Panc1 (cell line): ENCODE measurements around the gene HOXA13. TPM values are rescaled to one million over a fixed set of nuclear protein-coding genes. Genes with fewer than 3 reads are reported as not detected.

Experiments used
- ATAC-seq: fragments of 200-7000 bp; cut with Tn5 transposase; 2 replicates; pipeline ENCODE4 v1.9.1; 2020; ENCODE audit warnings: mild to moderate bottlenecking, moderate library complexity
- BruUV-seq: library from RNA; stranded (reverse); fragments of 400-500 nt; replicated peaks from 2 replicates; lab custom pipeline; 2021; lab: Mats Ljungman, UMichigan
- CTCF ChIA-PET: fragments of 300-600 bp; sonication (Branson Sonifier 250); formaldehyde crosslinking; loops from one replicate; lab custom pipeline; 2022; ENCODE audit warnings: antibody characterized with exemption; lab: Charles Lee
- POLR2A ChIA-PET: fragments of 300-600 bp; sonication (Branson Sonifier 250); formaldehyde crosslinking; loops from one replicate; lab custom pipeline; 2022; ENCODE audit warnings: antibody characterized with exemption; lab: Charles Lee
- DNase-seq: peaks from one replicate; pipeline ENCODE4 v3.0.0-alpha.2; 2010; ENCODE audit warnings: low read depth, low spot score
- H3K27ac ChIP-seq: 2 replicates; pipeline ENCODE4 v1.5.1; 2011; ENCODE audit warnings: mild to moderate bottlenecking, low read length, inconsistent platforms
- H3K27me3 ChIP-seq: fragments of 200-500 bp; sonication (Bioruptor generic); 2 replicates; pipeline ENCODE4 v1.6.0; 2014; ENCODE audit warnings: low read length, inconsistent platforms; ENCODE audit not compliant: control insufficient read depth, insufficient read depth
- H3K36me3 ChIP-seq: fragments of 200-500 bp; sonication (Bioruptor generic); 2 replicates; pipeline ENCODE4 v1.5.1; 2014; ENCODE audit warnings: inconsistent platforms, mild to moderate bottlenecking, low read length, moderate library complexity; ENCODE audit not compliant: control insufficient read depth, insufficient read depth
- H3K4me1 ChIP-seq: 2 replicates; pipeline ENCODE4 v1.5.1; 2011; ENCODE audit warnings: inconsistent platforms, mild to moderate bottlenecking, low read length, moderate library complexity; ENCODE audit not compliant: control insufficient read depth, insufficient read depth
- H3K4me3 ChIP-seq, 2 experiments: 2 replicates each; pipeline ENCODE4 v1.5.1; 2011 to 2012; ENCODE audit warnings: low read depth in 2 of 2, low read length in 2 of 2, mild to moderate bottlenecking in 2 of 2, inconsistent platforms in 1 of 2, moderate library complexity in 1 of 2
- H3K9me3 ChIP-seq: fragments of 200-500 bp; sonication (Bioruptor generic); 2 replicates; pipeline ENCODE4 v1.5.1; 2014; ENCODE audit warnings: low read depth, mild to moderate bottlenecking, inconsistent platforms, low read length, moderate library complexity; ENCODE audit not compliant: control insufficient read depth, insufficient read depth
- POLR2AphosphoS5 ChIP-seq: IDR thresholded peaks from 2 replicates; pipeline ENCODE4 v1.6.1; 2012; ENCODE audit warnings: mild to moderate bottlenecking, low read depth, low read length, moderate library complexity
- SIN3A ChIP-seq: IDR thresholded peaks from 2 replicates; pipeline ENCODE4 v1.6.1; 2012; ENCODE audit warnings: low read depth, mild to moderate bottlenecking, low read length, moderate library complexity, borderline replicate concordance; ENCODE audit not compliant: insufficient read depth
- TCF7L2 ChIP-seq: IDR thresholded peaks from 2 replicates; pipeline ENCODE4 v1.6.1; 2011; ENCODE audit warnings: mild to moderate bottlenecking, low read depth, low read length, inconsistent platforms
- in situ Hi-C: cut with HindIII; loops from 2 replicates; pipeline ENCODE4 v1.10.0; 2016; ENCODE audit warnings: low sequenced_read_pairs, low pct_unique_long_range_greater_than_20kb
- intact Hi-C: fragments of 100-400 bp; cut with micrococcal nuclease; formaldehyde crosslinking; loops from one replicate; pipeline ENCODE4 v1.10.0; 2022; ENCODE audit not compliant: unreplicated experiment
- total RNA-seq: library from RNA; stranded (reverse); gene quantifications from one replicate; pipeline ENCODE4 v1.2.1, GENCODE V29; 2021; ENCODE audit not compliant: unreplicated experiment
- TF ChIP-seq, protein P1 (sequence below), 2 experiments: IDR thresholded peaks; 2 replicates each; pipeline ENCODE4 v1.6.1; 2011 to 2012; ENCODE audit warnings: low read depth in 2 of 2, control low read depth in 1 of 2, low read length in 1 of 2, mild to moderate bottlenecking in 1 of 2, moderate library complexity in 1 of 2; ENCODE audit not compliant: insufficient read depth in 1 of 2
- TF ChIP-seq, protein P2 (sequence below): fragments of 450-650 bp; IDR thresholded peaks from 2 replicates; pipeline ENCODE4 v1.5.1; 2017; ENCODE audit warnings: mild to moderate bottlenecking

HOXA13 gene
- total RNA-seq, 1 experiment from 2014 or later, result 1.2 TPM

DNA sequence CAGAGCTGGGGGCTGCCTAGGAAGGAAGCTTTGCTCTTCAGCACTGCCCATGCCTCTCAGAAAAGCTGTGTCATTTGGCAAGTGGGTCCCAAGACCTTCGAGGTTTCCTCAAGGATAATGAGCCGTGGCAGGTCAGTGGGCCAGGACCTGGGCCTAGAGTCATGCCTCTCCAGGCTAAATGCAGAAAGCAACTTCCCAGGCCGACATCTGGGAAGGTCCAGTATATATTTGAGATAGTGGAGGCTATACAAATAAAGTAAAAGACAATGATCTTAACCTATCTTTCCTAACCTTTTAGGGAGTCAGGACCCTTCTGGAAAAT, 23.4 kb downstream of the HOXA13 start:
- ChIA-PET CTCF (no interaction called here), POLR2A (no interaction called here)
- intact Hi-C loops (no loop called here), in situ Hi-C loops (no loop called here)
- H3K27me3 ChIP-seq, result no peaks in the 10 kb centered on the region
- TF ChIP-seq POLR2AphosphoS5 (no peak), SIN3A (no peak), TCF7L2 (no peak)
- TF ChIP-seq, protein P1, sequence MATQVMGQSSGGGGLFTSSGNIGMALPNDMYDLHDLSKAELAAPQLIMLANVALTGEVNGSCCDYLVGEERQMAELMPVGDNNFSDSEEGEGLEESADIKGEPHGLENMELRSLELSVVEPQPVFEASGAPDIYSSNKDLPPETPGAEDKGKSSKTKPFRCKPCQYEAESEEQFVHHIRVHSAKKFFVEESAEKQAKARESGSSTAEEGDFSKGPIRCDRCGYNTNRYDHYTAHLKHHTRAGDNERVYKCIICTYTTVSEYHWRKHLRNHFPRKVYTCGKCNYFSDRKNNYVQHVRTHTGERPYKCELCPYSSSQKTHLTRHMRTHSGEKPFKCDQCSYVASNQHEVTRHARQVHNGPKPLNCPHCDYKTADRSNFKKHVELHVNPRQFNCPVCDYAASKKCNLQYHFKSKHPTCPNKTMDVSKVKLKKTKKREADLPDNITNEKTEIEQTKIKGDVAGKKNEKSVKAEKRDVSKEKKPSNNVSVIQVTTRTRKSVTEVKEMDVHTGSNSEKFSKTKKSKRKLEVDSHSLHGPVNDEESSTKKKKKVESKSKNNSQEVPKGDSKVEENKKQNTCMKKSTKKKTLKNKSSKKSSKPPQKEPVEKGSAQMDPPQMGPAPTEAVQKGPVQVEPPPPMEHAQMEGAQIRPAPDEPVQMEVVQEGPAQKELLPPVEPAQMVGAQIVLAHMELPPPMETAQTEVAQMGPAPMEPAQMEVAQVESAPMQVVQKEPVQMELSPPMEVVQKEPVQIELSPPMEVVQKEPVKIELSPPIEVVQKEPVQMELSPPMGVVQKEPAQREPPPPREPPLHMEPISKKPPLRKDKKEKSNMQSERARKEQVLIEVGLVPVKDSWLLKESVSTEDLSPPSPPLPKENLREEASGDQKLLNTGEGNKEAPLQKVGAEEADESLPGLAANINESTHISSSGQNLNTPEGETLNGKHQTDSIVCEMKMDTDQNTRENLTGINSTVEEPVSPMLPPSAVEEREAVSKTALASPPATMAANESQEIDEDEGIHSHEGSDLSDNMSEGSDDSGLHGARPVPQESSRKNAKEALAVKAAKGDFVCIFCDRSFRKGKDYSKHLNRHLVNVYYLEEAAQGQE (IDR thresholded peaks at IDR 0.05; ENCODE audit: insufficient read depth in 1 of 2, low read depth in 2 of 2, low read length in 1 of 2), result no peak
- TF ChIP-seq, protein P2, sequence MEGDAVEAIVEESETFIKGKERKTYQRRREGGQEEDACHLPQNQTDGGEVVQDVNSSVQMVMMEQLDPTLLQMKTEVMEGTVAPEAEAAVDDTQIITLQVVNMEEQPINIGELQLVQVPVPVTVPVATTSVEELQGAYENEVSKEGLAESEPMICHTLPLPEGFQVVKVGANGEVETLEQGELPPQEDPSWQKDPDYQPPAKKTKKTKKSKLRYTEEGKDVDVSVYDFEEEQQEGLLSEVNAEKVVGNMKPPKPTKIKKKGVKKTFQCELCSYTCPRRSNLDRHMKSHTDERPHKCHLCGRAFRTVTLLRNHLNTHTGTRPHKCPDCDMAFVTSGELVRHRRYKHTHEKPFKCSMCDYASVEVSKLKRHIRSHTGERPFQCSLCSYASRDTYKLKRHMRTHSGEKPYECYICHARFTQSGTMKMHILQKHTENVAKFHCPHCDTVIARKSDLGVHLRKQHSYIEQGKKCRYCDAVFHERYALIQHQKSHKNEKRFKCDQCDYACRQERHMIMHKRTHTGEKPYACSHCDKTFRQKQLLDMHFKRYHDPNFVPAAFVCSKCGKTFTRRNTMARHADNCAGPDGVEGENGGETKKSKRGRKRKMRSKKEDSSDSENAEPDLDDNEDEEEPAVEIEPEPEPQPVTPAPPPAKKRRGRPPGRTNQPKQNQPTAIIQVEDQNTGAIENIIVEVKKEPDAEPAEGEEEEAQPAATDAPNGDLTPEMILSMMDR, result no peak
- ATAC-seq, result no peak
- DNase-seq, result no peak
- no peak overlapping the region for H3K4me3 ChIP-seq
- H3K4me1 ChIP-seq, result peaks cover 11% of the 10 kb centered on the region; the same call in 1 of the 2 replicates
- BruUV-seq, result no TSS peak
- no peak overlapping the region for H3K27ac ChIP-seq
- no peaks in the 10 kb centered on the region for H3K9me3 ChIP-seq
- no peaks in the 10 kb centered on the region for H3K36me3 ChIP-seq

DNA sequence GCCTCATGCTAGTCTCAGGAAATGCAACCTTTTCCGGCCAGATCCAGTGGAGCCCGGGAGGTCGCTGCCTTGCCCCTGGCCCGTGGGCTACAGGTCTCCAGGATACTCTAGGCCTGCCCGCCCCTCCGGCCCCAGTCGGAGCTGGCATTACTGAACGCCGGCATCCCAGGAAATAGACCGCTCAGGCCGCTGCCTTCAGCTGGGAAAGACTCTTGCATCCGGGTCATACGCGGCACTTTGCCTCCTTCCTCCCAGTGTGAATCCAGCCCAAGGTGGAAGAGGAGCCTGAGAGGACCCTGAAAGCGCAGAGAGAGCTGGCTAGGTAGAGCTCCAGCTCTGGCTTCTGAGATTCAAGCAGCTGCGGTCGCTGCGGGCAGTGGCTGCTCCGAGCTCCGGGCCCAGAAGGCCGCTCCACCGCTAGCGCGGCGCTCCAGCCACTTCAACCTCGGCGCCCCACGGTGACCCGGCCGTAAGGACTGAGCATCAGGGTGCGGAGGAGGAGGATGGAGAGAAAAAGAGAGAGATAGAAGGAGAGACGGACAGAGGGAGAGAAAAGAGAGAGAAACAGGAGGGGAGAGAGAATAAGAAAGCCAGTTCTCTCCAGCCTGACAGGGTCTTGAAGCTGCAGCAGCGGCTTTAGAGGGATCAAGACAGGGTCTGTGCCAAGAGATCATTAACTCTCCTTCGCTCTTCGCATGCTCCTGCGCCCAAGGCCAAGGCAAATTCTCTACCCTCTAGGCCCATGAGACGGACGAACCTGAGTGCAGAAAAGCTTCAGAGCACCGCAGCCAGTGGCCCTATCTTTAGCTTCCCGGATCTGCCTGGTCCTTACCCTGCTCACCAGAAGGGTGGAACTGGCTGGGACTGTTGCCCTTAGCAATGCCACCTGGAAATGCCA, 24.0 kb downstream of the HOXA13 start:
- in situ Hi-C loops, result no loop called here

More for the DNA sequence above, 24.0 kb downstream of the HOXA13 start:
- DNase-seq, result no peak
- Histone ChIP-seq H3K4me3 (no peak overlapping the region), H3K9me3 (no peaks in the 10 kb centered on the region), H3K27ac (no peak overlapping the region), H3K27me3 (no peaks in the 10 kb centered on the region), H3K4me1 (peaks cover 11% of the 10 kb centered on the region; the same call in 1 of the 2 replicates), H3K36me3 (no peaks in the 10 kb centered on the region)
- no TSS peak for BruUV-seq
- POLR2A ChIA-PET, result no interaction called here
- intact Hi-C loops, result no loop called here
- CTCF ChIA-PET, result no interaction called here
- TF ChIP-seq, protein P1 (IDR thresholded peaks at IDR 0.05; ENCODE audit: insufficient read depth in 1 of 2, low read depth in 2 of 2, low read length in 1 of 2), result no peak
- TF ChIP-seq POLR2AphosphoS5 (no peak), SIN3A (no peak), TCF7L2 (no peak)
- TF ChIP-seq, protein P2, result no peak
- no peak for ATAC-seq
